Limb (tissue), 2 donors: ENCODE measurements around the gene NRG3.

ENCODE experiments used
- DNase-seq, 2 donors: peaks; one replicate each; pipeline ENCODE4 v3.0.0-alpha.2; 2016; ENCODE audit errors: extremely low spot score in 2 of 2

NRG3 gene

DNA sequence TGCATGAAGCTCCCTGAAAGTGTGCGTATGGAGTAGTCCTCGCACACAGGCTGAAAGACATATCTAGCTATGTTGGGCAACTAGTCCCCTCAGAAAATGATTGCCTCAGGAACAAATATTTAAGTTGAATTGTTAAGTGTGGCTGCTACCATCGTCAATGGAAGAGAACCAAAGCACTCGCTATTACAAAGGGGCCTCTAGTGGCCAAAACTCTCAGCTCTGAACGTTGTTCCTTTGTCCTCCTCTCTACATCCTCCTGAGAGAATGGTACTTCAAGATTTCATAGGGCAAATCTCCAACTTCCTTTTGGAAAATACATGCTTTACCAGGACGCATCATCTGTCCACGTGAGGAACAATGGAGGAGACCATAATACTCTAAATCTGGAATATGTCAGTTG lies 209.9 kb downstream of the NRG3 start:
- DNase-seq = no peak

DNA sequence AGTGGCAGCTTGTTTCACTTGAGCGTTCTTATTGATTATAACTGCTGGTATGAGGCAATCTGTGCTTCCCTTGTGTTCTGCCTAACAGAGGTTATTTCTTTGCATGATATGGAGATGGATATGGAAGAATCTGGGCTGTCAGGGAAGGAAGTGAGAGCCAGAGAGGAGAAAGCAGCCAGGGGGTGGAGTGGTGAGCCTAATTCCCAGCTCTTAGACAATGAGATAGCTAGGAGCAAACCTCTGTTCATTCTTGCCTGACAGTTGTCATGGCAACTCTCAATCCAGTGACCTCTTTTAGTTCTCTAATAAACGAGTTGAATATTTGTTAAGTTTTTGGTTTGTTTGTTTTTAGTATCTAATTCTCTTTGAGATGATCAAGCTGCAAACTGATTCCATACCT lies 214.3 kb downstream of the NRG3 start:
- no peak for DNase-seq

DNA sequence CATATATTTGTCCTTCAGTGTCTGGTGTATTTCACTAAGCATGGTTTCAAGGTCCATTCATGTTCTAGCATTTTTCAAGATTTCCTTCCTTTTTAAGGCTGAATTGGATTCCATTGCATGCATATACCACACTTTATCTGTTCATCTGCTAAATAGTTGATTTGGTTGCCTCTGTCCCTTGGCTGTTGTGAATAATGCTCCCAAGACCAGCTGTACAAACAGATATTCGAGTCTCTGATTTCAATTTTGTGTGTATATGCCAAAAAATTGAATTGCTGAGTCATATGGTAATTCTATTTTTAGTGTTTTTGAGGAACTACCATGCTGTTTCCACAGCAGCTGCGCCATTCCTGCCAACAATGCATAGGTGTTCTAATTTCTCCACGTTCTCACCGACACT lies 216.4 kb downstream of the NRG3 start:
- DNase-seq = no peak

DNA sequence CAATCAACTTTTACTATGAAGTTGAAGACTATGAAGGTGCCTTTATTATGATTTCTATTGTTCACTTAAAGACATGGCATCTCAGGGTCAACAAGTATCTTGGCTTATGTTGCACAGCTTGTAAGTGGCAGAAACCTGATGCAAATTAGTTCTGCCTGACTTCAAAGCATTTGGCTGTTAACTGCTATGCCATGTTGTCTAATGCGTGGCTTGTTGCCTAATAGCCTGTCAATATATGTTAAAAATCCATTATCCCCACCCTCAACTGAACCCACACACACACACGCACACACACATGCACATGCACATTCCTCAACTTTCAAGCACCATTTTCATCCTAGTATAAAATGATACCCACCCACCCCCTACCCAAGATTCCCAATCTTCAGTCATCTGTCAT lies 217.1 kb downstream of the NRG3 start:
- DNase-seq = no peak

GRCh38 chr10:82124713-82125112 lies 249.7 kb downstream of the NRG3 start:
- no peak for DNase-seq

DNA sequence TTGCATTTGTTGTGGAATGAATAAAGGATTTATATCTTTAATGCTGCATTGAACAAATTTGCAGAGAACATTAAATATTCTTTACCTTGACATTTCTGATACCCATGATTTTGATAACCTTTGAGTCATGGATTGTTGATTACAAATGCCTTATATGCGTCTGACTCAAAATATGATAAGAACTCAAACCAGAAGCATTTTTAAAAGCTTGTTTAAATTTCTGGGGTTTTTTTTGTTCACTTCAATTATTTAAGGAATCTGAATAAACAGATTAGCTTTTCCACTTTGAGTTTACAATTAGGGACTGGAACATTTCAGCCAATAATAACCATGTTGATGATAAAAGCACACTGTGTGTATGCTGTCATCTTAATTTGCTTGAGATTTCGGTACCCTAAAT lies 253.5 kb downstream of the NRG3 start:
- no peak for DNase-seq

- no peak for DNase-seq
Observed at GRCh38 chr10:82136103-82136502, 261.1 kb downstream of the NRG3 start.

DNA sequence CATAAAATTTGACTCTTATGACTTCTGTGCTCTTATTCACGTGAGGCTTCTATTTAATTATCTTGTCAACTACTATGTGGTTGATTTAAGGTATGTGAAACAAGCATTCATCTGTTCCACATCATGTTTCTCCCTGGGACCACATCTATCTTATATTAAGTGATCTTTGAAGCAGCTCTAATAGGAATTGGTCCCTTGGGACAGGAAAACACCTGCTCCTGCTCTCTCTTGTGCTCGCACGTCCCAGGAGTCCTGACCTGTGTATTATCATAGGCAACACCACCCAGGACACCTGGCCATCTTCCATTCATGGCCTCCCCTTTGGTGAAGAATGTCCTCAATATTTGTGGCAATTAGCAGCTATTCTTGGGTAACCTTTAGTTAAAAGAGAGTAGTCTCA lies 269.2 kb downstream of the NRG3 start:
- DNase-seq = no peak

- DNase-seq = no peak
Observed at GRCh38 chr10:82148764-82149163, 273.8 kb downstream of the NRG3 start.

DNA sequence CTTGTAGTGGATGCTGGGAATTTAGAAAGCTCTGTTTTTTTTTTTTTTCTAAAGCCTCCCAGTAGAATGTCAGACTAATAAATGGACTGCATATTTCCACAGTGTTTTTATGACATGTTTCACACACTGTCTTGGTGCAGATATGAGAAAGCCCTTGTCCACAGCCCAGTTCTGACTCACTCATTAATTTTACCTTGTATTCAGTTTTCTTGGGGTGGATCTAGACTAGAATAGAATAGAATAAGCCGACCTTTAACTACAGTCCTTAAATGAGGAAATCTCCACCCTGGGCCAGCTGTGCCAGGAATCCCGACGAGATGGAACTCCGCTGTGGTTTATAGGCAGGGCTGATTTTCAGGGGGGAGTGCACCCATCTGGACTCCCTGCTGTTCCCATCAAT lies 274.7 kb downstream of the NRG3 start:
- no peak for DNase-seq

DNA sequence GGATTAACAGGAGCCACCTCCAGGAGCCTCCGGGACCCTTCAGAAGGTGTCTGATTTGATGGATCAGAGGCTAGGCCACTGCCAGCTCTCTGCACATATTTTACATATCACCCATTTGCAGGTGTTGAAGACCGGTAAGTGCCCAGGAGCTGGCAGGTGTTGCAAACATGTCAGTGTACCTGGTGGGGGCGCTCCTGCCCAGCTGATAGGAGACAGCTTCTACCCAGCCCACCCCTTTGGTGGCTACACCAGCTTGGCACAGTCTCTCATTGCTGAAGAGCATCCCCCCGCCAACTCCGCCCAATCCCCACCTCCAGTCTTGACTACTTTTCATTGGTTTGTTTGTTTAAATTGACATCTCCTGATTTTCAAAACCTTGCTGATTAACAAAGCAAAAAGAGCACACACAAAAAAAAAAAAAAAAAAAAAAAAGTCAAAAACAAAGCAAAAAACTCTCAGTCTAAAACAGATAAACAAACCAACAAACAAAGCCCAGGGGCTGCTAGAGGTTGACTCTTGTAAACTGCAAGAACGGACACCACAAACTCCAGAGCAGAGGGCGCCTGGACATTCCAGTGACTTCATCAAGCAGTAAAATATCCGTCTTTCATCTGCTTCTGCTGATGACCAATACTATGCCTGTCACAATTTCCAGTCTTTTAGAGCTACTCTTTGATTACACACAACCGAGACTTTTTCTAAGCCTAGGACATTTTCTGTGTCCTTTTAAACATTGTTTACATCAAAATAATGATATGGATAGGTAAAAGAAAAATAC lies 275.3 kb downstream of the NRG3 start:
- DNase-seq = peak in 1 of 2 donors; percentile 51

DNA sequence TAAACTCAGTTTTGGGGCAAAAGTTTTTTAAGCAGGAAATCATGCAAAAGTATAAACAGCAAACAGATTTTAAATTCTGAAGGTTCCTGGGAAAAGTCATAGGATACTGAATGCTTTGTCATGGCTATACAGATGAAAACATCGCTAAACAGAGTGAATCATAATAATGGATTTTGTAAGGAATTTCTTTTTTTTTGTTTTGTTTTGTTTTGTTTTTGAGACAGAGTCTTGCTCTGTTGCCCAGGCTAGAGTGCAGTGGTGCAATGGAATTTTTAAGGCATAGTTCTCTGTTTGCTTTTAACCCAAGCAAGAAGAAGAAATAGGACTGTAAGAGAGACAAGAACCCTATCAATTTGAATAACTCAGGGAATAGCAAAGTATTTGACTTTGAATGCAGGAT lies 285.3 kb downstream of the NRG3 start:
- no peak for DNase-seq

DNA sequence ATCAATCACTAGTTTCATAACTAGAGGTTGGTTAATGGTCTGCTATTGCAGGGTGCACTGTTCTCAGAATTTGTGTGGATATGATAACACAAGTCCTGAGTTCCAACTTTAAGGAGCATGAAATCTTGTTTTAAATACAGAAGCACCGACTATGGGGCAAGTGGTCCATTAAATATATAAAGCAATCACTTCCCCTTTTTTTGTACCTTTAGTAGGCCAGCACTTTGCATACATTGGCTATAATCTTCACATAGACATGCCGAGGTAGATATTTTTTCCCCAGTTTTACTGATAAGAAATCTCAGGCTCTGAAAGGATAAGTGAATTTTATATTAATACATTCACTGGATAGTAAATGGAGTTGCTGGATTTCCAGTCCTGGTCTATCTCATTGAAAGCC lies 286.3 kb downstream of the NRG3 start:
- DNase-seq = no peak

DNA sequence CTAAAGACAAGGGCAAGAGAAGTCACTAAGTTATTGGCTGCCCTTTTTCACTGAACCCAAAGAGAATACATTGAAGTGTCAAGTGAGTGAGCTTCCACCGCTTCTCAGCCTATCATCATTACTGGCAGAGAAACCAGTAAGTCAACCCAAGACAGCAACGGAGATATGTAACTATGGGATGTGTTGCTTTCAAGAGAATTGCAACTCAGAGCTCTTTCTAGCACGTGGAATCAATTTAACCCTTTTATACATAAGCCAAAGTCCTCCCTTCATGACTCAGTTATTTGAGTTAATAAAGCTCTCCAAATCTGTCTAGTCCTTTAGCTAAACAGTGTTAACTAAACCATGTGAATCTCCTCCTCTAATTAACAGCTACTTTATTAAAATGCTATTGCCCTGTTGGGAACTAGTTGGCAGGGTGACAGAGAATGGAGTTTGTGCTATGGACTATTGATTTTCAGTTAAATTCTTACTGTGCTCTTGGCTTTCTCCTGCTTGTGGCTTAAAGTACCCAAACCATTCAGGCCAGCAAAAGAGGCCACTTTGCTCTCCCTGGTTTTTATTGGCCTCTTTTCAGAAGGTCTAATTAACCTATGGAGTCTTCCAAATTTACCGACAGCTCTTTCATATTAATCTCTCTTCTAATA lies 287.7 kb downstream of the NRG3 start:
- DNase-seq = no peak

DNA sequence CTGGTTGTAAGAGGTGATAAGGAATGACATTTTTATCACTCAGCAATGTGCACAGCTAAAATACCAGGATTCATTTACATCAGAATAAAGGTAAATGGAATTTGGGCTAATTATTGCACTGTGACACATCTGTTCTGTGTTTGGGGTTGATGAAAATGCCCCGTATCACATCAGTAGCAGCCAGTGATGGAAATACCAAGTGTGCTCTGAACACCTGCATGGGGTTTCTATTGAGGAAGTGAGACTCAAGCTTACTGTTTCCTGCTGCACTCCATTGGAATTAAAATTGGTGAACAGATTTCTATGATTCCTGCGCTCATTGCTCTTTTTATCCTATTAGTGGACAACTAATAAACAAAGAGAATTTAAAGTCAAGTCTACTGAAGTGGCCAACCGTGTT lies 296.9 kb downstream of the NRG3 start:
- DNase-seq = no peak

- DNase-seq = no peak
Observed at GRCh38 chr10:82176587-82176986, 301.6 kb downstream of the NRG3 start.

DNA sequence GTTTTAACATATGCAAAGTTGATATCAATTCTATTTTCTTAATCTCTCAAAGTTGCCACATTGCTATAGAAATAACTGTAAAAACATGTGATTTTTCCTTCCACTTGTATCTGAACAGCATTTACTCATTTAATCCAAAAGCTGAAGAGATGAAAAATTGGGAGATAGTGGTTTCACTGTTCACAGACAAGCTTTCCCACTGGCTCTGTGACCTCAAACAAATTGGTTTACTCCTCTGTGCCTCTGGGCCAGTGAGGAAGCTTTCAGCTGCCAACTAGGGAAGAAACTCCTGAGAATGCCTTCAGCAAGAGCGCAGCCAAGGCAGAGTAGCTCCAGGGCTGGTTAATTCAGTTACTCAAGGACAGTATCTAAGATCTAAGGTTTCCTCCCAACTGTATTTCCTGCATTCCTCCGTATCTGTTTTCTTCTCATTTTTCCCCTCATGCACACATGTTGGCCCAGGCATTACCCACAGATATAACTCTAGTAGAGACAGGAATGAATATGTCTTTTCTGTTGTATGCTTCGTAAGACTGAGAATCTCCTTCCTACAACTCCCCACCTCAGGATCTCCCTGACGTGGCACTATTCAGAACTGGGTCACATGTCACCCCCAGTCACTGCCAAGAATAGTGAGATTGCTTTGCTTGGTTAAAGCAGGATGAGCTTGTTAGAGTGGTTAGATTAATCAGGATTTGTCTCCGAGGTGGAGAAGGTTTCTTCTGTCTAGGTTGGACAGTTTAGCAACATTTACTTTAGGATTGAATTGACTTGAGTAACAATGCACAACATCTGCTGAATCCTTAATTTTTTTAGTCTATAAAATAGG lies 315.7 kb downstream of the NRG3 start:
- no peak for DNase-seq

DNA sequence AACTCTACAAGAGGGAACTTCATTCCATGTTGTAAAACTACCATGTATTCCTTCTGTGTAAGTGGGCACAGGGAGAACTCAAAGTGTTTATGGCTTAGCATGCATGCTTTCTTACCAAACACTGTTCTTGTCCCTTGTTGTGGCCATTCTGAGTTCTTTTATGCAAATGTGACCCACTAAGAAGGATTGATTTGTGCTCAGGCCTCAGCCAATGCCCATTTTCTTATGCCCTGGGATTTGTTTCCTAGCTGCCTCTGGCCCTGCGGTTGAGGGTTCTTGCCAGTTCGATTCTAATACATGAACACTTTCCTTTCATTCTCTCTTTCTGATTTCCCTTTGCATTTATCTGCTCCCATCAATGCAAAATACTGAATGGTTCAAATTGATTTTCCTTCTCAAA lies 316.7 kb downstream of the NRG3 start:
- DNase-seq = no peak

GRCh38 chr10:82192665-82193064 lies 317.7 kb downstream of the NRG3 start:
- no peak for DNase-seq

- no peak for DNase-seq
Observed at GRCh38 chr10:82194419-82194818, 319.4 kb downstream of the NRG3 start.

- no peak for DNase-seq
Observed at GRCh38 chr10:82206831-82207230, 331.8 kb downstream of the NRG3 start.

DNA sequence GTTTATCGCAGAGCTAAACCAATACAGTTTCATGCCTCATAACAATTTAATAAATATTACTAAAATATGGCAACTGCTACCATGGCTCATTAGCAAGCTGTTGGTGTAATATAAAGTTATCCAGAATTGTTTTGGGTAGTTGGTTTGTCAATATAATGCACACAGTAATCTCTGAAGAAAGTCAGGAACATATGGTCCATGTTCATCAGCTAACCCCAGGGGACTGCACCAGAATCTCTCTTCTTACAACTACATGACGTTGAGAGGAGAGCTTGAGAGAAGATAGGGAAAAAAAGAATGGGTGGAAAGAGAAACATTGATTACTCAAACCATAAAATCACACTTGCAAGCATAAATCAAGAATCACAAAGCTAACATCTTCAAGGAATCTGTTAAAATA lies 333.7 kb downstream of the NRG3 start:
- no peak for DNase-seq

- no peak for DNase-seq
Observed at GRCh38 chr10:82210331-82210730, 335.3 kb downstream of the NRG3 start.
